Stimulated activated CD8-positive, alpha-beta memory T cell treated with anti-CD3 and anti-CD28 coated beads, Interleukin-7, amount 100 ng/mL, for 24 hours (primary cell): ENCODE measurements around the gene TMEM45B.
"Not testable (repeated sequence)": the region's sequence is repeated elsewhere in the genome, so short reads cannot be mapped to it uniquely, and the experiment has no call there.

Source experiments
- DNase-seq: peaks from one replicate; pipeline ENCODE4 v3.0.0-alpha.2; 2020; ENCODE audit warnings: low read depth

The TMEM45B gene

DNA sequence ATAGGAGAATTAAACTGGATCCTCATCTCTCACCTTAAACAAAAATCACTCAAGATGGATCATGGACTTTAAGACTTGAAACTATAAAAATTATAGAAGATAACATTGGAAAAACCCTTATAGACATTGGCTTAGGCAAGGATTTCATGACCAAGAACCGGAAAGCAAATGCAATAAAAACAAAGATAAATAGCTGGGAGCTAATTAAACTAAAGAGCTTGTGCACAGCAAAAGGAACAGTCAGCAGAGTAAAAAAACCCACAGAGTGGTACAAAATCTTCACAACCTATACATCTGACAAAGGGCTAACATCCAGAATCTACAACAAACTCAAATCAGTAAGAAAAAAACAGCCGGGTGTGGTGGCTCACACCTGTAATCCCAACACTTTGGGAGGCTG lies 7.4 kb upstream of the TMEM45B start:
- DNase-seq = not testable (repeated sequence)

- no peak for DNase-seq
Observed at GRCh38 chr11:129813231-129813791, 2.3 kb upstream of the TMEM45B start.

GRCh38 chr11:129814244-129815014 lies 1.2 kb upstream of the TMEM45B start:
- DNase-seq = peak; percentile 47

- no peak for DNase-seq
Observed at GRCh38 chr11:129817534-129818051, 1.9 kb downstream of the TMEM45B start.

DNA sequence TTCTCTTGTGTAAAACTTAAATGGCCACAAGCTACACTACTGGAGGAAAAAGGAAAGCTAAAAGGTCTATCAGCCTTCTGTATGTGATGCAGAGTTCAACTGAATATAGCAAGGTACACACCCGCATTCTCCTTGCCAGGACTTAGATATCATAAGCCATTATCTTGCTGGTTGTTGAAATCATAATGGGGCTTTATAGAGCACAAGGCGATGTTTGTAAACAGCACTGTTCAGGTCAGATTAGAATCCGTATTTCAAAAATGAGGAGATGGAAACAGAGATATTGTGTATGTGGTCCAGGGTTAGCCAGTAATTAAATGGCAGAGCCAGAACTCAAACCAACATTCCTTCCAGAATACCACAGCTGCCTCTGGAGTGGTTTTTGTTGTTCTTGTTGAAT lies 2.6 kb downstream of the TMEM45B start:
- DNase-seq = not testable (repeated sequence)

- DNase-seq = no peak
Observed at GRCh38 chr11:129819237-129819636, 3.6 kb downstream of the TMEM45B start.

GRCh38 chr11:129820228-129820627 lies 4.6 kb downstream of the TMEM45B start:
- not testable (repeated sequence) for DNase-seq

- not testable (repeated sequence) for DNase-seq
Observed at GRCh38 chr11:129823281-129823680, 7.6 kb downstream of the TMEM45B start.

GRCh38 chr11:129823799-129824198 lies 8.2 kb downstream of the TMEM45B start:
- not testable (repeated sequence) for DNase-seq

DNA sequence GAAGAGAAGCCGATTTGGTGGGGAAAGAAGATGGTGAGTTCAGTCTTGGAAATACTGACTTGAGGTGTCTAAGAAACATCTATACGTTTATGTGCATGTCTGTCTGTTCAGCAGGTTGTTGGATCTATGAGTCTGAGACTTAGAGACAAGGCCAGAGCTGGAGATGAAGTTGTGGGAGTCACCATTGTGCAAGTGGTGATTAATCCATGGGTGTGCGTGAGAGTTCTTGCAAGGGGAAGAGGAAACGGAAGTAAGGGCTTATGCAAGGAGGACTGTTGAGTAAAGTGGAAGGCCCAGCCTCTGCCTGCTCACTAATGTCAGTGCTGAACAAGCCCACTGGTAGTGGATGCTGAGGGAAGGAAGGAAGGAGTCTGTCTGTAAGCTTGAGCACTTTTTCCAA lies 9.7 kb downstream of the TMEM45B start:
- DNase-seq = no peak

DNA sequence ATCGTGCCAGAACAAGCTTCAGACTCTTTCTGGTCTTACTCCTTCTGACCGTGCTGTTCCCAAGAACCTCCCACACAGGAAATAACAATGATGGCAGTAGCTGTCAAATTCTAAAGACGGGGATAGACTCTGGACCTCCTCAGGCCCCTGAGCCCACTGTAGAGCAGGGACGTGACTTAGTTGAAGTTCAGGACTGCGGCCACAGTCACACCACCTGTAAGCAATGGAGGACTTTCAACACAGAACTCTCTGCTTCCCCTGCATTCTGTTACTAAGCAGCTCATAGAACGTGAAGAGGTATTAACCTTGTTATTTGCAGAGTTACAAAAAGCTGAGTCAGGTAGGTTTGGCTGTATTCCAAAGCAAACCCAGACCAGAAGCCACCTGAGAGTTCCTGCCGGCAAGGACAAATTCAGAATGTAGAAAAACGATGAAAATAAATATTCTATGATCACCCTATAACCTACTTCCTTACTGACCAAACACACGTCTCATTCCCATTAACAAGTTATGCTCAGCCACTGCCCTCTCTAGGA lies 12.7 kb downstream of the TMEM45B start:
- no peak for DNase-seq

DNA sequence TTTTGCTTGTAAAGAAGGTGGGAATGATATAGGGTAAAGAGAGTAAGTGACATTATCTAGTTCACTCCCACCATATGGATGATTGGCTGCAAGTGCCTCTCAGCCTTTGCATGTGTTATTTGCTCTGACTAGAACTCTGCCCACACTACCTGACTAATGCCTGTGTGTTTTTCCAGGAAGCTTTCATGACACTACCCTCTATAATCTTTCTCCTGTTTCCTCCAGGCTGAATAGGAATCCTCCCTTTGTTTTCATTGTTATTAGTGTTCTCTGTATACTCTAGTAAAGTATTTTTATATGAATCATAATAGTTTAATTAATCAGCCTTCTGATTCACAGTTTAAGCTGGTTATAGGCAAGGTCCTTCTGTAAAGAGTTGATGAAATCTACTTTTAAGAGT lies 13.8 kb downstream of the TMEM45B start:
- DNase-seq = not testable (repeated sequence)

GRCh38 chr11:129831227-129831626 lies 15.6 kb downstream of the TMEM45B start:
- DNase-seq = not testable (repeated sequence)

- not testable (repeated sequence) for DNase-seq
Observed at GRCh38 chr11:129833260-129833659, 17.6 kb downstream of the TMEM45B start.

- not testable (repeated sequence) for DNase-seq
Observed at GRCh38 chr11:129836423-129836891, 20.8 kb downstream of the TMEM45B start.

DNA sequence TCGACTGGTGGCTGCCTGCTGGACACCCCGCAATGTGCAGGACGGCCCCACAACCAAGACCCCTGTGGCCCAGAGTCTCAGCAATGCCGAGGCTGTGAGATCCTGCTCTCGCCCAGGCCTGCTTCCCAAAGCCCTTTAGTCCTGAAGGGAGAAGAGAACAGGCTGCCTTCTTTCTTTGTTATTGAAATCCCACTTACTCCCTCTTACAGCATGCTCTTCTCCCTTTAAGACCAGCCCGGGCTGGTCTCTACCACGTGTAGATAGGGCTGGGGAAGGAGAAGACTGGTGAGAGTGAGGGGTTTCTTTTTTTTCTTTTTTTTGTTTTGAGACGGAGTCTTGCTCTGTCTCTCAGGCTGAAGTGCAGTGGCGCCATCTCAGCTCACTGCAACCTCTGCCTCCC lies 21.3 kb downstream of the TMEM45B start:
- no peak for DNase-seq

DNA sequence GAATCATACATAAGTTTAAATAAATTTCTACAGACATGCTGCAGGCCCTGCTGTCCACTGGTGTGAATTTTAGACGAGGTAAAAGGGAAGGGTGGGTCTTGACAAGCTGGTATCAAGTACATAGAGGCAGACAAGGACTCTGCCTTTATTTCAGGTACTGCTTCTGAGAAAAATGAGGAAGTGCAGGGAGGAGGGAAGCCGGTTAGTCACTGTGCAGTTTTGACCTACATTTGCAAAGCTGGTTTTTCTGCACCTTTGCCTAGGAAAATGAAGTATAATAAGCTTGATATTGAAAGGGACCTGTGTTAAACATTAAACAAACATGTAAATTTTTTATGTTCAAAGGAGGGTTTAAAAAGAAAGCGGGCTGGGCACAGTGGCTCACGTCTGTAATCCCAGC lies 24.6 kb downstream of the TMEM45B start:
- DNase-seq = no peak

- no peak for DNase-seq
Observed at GRCh38 chr11:129842138-129842537, 26.5 kb downstream of the TMEM45B start.

- no peak for DNase-seq
Observed at GRCh38 chr11:129846508-129847335, 31.1 kb downstream of the TMEM45B start.

GRCh38 chr11:129847361-129847760 lies 31.7 kb downstream of the TMEM45B start:
- DNase-seq = not testable (repeated sequence)

GRCh38 chr11:129849447-129850130 lies 33.9 kb downstream of the TMEM45B start:
- DNase-seq = no peak
